Peyer's patch (tissue), 4 donors: Measurements from ENCODE around the gene MICALL1.

ENCODE experiments used
- POLR2A ChIP-seq, 2 donors: fragments of 450-650 bp; IDR thresholded peaks; one replicate each; pipeline ENCODE4 v1.5.1; 2017; ENCODE audit warnings: antibody characterized with exemption in 2 of 2, mild to moderate bottlenecking in 2 of 2, moderate library complexity in 2 of 2
- TF ChIP-seq, protein P1 (sequence below), 6 experiments: fragments of 450-650 bp in 4 of 6; fragments of 200-600 bp in 2 of 6; sonication (generic) in 1 of 6; IDR thresholded peaks; one replicate each; pipeline ENCODE4 v1.5.1; 2017 to 2019; ENCODE audit warnings: antibody characterized with exemption in 6 of 6, mild to moderate bottlenecking in 3 of 6, moderate library complexity in 1 of 6

DNA sequence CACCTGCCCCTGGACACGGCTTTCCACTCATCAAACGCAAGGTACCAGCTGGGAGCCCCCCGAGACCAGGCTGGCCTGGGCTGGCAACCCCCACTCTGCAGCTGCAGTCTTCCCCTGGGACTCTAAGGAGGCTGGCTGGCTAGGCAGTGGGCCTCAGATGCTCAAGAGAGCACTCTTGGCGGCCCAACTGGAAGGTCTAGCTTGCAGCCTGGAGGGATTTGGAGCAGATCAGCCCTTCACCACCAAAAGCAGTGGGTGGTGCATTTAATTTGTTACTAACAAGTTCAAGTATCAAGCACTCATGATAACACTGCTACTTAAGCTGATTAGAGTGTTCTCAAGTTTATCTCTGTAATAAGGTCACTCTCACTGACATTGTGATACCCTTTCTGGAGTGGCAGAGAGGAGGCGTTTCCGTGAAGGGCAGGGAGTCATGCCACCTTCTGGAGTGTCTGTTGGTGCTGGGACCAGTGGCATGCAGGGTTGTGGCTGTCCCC lies 25.8 kb downstream of the MICALL1 start:
- TF ChIP-seq, protein P1, sequence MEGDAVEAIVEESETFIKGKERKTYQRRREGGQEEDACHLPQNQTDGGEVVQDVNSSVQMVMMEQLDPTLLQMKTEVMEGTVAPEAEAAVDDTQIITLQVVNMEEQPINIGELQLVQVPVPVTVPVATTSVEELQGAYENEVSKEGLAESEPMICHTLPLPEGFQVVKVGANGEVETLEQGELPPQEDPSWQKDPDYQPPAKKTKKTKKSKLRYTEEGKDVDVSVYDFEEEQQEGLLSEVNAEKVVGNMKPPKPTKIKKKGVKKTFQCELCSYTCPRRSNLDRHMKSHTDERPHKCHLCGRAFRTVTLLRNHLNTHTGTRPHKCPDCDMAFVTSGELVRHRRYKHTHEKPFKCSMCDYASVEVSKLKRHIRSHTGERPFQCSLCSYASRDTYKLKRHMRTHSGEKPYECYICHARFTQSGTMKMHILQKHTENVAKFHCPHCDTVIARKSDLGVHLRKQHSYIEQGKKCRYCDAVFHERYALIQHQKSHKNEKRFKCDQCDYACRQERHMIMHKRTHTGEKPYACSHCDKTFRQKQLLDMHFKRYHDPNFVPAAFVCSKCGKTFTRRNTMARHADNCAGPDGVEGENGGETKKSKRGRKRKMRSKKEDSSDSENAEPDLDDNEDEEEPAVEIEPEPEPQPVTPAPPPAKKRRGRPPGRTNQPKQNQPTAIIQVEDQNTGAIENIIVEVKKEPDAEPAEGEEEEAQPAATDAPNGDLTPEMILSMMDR (IDR thresholded peaks at IDR 0.05), result no peak
- no peak for TF ChIP-seq POLR2A (IDR thresholded peaks at IDR 0.05)
